NK-92 (cell line): ENCODE measurements around the gene MACROH2A1.

Source experiments
- DNase-seq: peaks from one replicate; lab custom pipeline; 2025; ENCODE audit not compliant: unreplicated experiment; lab: John Stamatoyannopoulos, UW

The MACROH2A1 gene

DNA sequence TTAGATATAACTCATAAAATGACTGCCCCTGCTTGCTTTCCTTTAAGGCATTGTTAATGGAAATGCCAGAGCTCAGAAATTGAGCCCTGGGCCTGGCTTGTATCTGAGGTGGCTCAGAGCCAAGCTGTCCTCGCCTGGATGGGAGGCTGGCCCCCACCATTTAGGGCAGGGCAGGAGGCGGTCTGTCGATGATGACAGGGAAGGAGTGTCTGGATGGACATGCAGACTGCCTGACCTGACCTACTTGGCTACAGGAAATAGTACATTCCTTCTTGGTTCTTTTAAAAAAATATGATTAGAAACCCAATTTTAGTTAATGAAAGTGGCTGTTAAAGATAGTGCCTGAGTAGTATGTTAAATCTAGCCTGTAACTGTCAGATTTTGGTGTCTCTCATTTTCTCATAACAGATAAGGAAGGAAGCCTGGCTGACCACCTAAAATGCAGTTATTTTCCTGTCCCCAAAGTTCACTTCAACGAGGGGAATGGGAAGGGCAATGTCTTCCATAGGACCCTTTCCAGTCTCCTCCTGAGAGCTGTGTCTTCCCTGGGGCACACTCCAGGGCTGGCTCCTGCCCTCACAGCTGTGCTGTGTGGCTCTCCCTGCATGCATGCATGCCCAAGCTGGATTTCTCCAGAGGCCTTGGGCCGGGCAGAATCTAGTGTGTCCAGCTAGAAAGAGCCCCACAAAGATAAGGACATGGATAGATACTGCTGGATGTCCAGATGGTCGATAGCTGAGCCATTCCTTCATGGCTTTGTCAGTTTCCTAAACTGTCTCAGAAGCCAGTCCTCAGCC lies 42.3 kb downstream of the MACROH2A1 start:
- DNase-seq: no peak

DNA sequence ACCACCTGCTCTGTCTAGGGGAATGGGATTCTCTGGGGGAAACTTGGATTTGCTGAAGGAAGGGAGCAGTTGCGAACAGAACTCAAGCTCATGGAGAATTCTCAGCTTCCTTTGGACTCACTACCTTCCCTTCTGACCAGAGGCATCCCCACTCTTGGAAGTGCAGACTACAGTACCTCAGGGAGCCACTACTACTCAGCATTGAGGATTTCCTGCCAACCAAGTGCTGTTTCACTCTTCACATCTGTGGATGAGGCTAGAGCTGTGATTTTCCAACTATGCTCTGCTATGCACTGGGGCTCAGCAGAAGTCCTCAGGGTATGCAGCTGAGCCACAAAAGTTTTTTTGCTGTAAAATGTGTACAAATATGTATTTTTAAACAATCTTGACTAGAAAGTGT lies 43.9 kb downstream of the MACROH2A1 start:
- DNase-seq: no peak

DNA sequence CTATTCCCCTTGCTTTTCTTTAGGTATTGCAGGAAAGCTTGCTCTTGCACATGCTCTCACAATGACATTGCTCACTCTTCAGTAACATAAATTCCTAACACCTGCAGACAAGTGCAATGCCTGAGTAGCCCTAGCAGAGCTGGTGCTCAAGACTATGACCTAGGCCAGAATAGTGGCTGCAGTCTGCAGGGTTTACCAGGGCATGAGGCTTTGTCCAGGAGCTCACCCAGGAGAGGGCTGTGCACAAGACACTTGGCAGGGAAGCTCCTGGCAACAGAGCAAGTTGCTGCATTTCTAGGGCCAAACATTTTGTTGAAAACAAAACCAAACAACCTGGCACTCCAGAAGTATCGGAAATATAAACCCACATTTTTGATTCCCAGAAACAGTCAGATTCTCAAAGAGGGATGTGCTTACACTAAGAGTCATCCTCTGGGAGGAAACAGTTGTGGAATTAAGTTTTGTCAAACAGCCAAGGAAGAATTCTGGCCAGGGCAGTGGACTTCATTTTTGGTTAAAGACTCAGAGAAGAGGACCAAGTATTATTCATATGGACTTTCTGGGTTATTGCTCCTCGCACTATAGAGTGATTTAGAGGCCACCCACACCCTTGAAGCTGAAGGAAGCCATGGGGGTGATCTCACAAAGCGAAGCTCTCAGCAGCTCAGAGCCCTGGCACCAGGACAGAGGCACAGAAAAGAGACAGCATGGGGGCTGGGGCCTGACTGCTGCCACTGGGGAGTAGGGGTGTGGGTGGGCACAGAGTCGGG lies 44.9 kb downstream of the MACROH2A1 start:
- DNase-seq: no peak

DNA sequence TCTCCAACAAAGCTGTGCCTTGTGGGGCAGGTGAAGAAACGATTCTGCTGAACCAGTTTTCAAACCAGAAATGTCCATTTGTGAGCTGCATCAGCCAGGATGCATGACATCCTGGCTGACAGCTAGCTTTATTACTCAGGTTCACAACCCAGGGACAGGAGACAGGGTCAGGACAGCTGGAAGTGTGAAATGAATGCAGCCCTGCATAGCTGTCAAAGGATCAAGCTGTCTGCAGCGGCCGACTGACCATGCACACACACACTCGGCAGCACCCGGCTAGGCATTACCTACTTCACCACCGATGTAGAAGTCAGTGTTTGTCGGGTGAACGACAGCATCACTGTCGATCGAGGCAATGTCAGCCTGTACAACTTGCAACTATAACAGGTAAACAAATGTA lies 48.5 kb downstream of the MACROH2A1 start:
- DNase-seq: no peak

DNA sequence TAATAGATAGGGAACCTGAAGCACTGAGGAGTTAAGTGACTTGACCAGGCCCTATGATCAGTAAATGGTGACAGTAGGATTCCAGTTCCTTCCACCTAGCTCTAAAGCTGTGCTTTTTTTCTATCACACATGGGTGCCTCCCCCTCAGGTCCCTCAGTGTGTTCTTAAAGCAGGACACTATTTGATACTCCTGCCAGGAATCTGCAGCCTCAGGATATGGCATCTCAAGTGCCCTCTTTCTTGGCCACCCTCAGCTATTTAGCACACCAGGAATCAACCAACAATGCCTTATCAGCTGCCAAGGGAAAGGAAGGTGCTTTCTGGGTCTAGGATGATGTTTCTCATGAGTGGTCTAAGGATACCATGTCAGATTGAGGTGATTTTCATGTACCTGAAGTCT lies 49.1 kb downstream of the MACROH2A1 start:
- no peak for DNase-seq

DNA sequence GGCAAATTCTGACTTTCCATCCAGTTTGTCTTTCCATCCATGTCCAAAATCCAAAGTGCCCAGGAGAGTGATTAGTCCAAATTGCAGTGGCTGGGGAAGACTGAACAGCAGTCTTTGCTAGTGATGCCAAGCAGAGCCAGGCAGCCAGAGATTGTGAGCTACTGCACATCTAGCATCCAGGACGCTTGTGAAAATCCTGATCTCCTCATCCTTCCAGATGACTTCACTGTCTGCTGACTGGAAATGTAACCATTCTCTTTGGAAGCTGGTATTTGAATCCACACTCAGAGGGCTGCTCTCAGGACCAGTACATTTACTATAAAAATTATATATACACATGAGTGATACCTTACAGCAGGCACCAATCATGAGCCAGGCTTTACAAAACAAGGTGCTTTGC lies 49.6 kb downstream of the MACROH2A1 start:
- DNase-seq: no peak

DNA sequence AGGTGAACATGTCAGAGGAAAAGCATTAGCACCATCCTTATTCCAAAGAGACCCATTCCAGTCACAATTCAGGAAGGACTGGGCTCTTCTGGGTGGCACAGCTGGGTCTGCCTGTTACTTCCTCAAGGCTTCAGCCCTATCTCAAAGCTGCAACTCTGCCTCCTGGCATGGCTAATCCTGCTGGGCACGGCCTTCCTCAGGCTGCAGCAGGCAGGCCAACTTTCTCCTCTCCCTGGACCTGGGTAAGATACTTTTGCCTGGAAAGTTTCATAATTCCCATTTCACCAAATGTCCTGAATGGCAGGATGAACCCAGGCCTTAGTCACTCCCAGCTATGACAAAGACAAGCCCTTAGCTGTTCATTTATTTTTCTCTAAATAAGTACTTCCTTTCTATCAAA lies 50.1 kb downstream of the MACROH2A1 start:
- DNase-seq: no peak

DNA sequence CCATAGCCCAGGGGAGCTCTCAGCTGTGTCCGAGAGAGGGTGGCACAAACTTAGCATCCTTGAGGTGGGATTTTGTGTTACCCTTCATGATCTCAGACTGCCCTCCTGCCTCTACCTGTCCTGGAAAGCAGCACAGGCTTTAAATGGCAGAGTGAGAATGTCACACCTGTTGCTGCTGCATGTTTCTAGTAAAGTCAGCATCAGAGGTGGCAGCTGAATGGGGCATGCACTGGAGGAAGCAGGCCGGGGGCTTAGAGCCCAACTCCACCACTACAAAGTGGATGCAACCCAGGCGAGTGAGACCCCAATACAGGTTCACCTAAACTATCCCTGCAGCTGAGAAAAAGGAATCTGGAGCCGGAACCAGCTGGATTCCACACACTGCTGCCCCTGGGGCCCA lies 51.6 kb downstream of the MACROH2A1 start:
- no peak for DNase-seq

DNA sequence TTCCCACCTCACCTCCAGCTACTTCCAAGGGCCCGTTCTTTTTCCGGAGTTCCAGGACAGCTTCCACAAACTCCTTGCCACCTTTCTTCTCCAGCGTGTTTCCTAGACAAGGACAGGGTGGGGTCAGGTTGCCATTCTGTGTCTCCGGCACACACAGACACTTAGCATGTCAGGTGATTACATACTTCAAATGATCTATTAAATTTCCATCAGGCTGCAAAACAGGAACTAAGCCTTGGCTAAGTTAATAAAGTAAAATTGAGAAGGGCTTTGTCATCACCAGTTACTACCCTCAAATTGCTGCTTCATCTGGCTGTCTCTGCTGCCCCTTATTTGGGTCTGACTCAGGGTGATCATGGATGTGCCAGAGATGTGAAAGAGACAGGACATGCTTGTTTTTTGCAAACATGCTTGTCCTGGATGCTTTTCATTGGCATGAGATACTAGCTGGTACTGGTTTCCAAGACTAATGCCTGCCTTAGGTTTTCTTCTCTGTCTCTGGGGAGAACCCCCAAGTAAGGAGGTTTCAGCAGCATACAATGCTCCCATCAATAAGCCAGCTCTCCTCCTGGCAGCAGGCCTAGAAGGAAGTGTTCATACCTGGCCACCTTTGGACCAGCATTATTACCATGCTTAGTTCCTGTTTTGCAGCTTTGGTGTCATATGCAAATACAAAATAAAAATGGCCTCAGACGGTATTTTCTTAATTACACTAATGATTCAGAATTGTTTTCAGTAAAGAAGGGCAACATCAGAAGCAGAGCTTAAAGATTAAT lies 52.9 kb downstream of the MACROH2A1 start:
- no peak for DNase-seq

DNA sequence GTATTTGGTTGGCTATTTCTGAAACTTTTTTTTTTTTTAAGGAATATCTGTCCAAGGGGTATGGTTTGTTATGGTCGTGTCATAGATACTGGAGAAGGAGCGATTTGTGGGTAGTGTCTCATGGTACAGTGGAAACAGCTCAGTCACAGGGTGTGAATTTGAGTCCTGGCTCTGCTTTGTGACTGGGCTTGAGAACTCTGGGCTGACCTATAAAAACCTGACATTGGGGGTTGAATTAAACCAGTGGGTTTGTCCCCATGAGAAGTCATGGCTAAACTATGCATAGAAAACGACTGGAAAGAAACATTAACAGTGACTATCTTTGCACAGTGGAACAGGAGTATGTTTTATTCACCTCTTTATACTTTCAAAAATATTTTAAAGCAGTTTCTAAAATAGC lies 54.7 kb downstream of the MACROH2A1 start:
- DNase-seq: no peak

DNA sequence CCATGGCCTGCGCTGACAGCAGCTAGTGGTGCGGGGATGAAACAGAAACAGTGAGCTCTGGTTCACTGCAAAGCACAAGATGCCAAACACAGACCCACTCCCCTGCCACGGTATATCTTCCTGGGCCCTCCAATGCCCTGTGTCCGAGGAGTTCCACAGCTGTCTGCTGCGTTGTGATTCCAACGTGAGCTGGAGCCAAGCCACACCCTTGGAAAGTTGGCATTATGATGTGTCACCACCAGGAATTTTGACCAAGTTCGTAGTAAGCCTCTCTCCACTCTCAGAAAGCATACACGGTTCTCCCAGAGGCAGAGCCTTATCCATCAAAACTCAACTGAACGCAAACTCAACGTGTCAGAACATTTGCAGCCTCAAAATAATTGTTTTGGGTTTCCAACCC lies 55.6 kb downstream of the MACROH2A1 start:
- no peak for DNase-seq

DNA sequence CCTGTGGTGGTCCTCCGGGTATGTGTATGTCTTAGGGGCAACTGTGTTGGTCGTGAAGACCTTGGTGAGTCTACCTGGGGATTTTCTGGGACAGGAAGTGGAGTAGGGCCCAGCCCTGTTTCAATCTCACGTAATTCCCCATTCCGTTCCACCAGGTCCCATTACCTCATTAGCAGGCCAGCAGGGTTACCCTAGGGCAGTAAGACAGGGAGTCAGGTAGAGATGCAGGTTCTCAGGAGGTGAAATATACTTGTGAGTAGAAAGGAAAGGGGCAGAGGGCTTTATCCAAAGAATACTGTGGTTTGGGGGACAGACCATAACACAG lies 56.5 kb downstream of the MACROH2A1 start:
- DNase-seq: no peak

DNA sequence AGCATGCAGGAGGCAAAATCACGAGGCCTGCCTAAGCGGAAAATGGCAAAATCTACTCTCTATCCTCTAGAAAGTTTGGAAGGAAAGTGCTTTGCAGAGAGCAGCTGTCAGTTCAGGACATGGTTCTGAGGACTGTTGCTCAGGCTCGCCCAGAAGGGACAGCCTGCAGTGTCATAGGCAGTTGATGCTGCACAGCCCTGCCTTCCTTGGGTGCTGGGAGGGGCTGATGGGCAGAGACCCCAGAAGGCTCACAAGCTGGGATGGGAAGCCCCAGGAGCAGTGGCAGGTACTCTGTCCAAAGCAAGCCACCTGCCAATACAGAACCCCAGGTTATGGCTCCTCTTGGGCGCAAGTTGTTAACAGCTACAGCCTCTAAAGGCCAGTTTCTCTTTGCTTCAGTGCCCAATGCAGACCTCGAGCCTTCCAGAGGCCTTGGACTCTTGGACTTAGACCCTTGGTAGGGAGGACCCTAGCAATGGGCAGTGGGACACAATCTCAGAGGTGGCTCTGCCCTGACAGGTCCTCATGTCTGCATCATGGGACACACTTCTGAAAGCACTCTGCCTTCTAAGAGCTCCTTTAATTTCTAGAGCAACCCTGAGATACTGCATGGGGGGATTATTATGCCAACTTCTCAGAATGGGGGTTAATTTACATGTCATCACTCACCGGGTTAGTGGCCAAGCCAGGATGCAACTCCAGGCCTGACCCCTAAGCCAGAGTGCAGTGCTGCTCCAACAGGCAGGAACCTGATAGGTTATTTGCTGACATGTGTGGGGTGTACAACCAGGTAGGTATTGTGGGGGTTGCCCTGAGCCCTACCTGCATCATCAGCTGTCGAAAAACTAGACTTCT lies 57.1 kb downstream of the MACROH2A1 start:
- no peak for DNase-seq

DNA sequence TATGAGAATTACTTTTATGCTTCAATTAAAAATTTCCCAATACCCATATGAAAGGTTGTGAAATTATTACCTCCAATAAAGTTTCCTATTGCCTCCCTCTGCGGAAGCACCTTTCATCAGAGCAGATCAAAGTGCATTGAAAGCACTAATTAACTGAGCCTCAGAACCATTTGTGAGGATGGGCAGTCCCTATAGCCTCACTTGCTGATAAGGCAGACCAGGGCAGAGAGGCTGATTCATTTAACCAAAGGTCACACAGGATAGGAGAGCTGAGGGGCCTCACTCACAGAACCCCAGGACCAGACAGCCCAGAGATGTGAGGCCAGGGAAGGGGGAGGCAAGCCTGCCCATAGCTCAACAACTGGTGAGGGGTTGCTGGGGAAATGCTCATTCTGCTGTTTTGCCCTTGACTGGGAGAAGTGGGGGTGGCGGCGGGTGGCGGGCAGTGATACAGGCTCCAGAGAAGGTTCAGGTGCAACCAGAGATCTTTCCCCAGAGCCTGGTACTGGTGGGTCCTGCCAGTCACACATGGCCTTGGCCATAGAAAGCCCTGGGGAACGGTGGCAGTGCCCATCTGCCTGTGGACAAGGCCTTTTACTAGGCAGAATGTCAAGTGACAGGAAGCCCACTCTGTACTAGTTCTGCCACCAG lies 57.9 kb downstream of the MACROH2A1 start:
- no peak for DNase-seq

DNA sequence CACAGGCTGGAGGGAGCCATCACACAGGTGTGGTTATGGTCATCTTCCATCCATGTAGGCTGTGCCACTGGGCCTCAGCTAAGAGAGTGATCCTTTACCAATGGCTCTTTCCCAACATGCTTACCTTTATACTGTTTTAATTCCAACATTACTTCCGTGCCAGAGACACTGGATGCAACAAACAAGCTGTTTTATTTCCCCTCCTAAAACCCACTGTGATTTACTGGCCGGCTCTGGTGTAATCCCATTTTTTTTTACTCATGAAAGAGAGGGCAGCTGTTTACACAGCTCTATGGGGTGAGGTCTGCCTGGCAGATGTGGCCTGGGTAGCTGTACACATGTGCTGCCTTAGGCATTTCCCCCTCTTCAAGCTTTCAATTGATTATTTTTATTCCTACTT lies 58.5 kb downstream of the MACROH2A1 start:
- DNase-seq: no peak

DNA sequence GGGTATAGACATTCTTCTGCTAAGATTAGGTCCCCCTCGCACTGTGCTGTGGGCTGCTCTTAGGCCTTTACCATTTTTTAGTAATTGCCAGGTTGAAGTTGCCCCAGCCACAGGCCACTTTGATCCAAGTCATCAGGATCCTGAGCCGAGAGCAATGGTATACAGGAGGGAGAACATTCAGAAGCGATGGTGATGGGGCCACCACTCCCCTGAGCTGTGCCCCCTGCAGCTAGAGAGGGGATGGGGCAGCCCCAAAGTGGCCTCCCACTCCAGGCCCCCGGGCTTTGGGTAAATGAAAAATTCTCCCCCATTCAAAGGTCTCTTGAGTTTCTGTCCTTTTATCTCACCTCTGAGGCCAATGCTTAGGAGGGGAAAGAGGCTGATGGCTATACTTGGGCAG lies 59.4 kb downstream of the MACROH2A1 start:
- DNase-seq: no peak

DNA sequence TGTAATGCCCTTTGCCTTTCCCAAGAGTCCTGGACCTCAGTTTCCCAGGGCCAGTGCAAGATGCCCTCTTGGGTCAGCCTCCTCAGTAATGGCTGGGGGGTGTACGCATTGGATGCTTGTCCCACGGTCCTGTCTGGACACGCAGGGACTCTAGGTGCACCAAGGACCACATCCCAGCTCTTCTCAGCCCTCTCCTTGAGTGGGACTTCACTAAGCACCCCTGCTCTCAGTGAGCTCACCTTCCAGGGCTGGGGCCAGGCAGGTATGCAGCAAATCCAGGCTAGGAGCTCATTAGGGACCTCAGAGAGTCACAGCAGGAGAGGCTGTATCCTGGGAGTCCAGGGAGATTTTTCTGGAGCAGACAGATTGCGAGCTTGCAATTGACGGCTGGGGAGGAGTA lies 59.8 kb downstream of the MACROH2A1 start:
- DNase-seq: no peak

DNA sequence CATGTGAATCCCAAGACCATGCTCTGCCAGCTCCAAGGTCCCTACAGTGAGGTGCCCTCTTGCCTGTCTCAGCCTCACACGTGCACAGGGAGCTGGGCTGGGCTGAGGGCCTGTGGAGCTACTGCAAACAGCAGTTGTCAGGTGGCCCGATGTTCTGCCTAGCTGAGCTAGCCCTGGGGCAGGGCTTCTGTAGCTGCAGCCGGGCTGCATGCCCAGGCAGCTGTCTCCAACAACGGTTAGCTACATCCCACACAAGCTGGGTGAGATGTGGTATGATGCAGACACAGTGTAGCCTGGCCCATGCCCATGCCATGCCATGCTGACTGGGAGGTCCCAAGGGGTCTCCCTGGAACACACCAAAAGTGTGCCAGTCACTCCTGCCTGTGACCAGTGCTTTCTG lies 62.0 kb downstream of the MACROH2A1 start:
- DNase-seq: no peak

DNA sequence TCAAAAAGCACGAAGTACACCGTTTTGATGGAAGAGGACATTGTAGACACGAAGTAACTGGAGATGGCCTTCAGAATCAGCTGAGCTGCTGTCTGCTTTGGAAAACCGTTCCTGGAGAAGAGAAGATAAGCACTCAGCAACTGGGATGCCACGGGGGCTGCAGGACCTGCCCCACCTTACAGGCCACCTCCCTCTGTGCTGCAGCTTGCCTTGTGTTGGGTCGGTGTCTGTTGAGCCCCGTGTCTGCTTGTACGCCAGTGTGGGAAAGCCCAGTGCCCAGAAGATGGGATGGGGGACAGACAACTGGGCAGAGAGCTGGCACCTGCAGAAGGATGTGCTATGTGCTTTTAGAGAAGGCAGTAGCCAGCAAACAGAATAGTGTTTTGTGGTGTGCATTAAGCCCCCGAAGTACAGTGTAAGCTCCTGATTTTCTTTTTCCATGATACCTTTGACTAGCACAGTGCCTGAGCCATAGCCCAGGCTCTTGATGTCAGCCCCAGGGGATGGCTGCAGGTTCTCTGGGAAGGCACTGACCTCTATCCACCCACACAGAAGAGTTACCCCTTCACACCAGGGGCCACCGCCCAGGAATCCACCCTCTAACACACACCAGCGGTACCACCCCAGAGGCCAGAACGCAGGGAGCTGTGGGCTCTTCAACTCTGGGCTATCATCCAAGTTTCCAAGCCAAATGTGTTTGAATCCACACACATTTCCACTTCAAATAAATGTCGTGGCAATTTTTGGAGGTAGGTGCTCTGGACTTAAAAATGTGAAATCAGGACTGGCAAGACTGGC lies 63.8 kb downstream of the MACROH2A1 start:
- no peak for DNase-seq
